Measurements from ENCODE around the gene RAD51B.

RAD51B gene

DNA sequence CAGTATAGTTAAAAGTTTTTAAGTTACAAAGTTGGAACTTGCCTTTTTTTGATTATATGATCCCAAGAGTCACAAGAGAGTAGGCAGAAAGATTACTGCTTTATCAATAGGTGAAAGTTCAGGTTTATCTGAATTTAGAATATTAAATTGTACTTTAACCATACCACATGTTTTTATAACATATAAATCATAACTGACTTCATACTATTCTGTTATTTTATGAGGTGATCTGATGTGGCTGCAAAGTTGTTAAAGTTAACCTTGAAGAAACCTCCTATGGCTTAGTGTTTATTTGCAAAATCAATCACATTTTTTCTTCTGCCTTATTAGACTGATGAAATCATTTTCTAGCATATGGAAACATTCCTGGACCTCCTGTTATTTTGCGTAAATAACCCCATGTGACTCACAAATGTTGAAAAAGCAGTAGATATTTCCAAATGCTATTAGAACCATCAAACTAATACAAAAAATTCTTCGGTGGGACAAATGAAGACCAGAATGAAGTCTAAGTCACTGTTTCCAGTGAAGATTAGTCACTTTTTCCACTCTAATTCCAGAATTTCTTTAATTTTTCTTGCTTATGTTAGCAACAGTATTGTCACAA lies 132.1 kb downstream of the RAD51B start:
- TF ChIP-seq, protein P1, sequence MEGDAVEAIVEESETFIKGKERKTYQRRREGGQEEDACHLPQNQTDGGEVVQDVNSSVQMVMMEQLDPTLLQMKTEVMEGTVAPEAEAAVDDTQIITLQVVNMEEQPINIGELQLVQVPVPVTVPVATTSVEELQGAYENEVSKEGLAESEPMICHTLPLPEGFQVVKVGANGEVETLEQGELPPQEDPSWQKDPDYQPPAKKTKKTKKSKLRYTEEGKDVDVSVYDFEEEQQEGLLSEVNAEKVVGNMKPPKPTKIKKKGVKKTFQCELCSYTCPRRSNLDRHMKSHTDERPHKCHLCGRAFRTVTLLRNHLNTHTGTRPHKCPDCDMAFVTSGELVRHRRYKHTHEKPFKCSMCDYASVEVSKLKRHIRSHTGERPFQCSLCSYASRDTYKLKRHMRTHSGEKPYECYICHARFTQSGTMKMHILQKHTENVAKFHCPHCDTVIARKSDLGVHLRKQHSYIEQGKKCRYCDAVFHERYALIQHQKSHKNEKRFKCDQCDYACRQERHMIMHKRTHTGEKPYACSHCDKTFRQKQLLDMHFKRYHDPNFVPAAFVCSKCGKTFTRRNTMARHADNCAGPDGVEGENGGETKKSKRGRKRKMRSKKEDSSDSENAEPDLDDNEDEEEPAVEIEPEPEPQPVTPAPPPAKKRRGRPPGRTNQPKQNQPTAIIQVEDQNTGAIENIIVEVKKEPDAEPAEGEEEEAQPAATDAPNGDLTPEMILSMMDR (IDR thresholded peaks at IDR 0.05; ENCODE audit: low read depth, low read length): no peak
- H3K9me3 ChIP-seq: no peaks in the 10 kb centered on the region
- no peaks in the 10 kb centered on the region for H3K36me3 ChIP-seq
- no peak overlapping the region for H3K4me3 ChIP-seq (ENCODE audit: low read depth, low read length)
- no peak for DNase-seq
- no peaks in the 10 kb centered on the region for H3K4me1 ChIP-seq
- H3K27me3 ChIP-seq: no peaks in the 10 kb centered on the region; the same call in 1 of the 2 replicates

DNA sequence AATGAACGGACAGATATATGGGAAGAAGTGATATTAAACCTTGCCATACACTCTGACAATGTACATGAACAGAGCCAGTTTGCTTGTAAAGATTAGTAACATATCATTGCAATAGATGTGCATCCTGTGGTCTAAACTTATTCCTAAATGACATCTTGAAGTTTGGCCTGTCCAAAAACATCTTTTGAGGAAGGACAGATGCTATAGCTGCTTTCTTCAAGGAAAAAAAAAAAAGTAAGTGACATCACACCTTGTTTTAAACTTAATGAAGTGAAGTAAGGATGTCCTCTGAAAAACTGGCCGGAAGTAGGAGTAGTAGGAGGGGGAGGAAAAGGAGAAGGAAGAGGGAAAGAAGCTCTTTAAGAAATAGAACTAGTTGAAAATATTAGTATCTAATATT lies 132.8 kb downstream of the RAD51B start:
- Histone ChIP-seq H3K27me3 (no peaks in the 10 kb centered on the region), H3K4me3 (ENCODE audit: low read depth, low read length) (no peak overlapping the region), H3K9me3 (no peaks in the 10 kb centered on the region), H3K4me1 (no peaks in the 10 kb centered on the region), H3K36me3 (no peaks in the 10 kb centered on the region)
- DNase-seq: no peak
- TF ChIP-seq, protein P1 (IDR thresholded peaks at IDR 0.05; ENCODE audit: low read depth, low read length): no peak

- TF ChIP-seq, protein P1 (IDR thresholded peaks at IDR 0.05; ENCODE audit: low read depth, low read length): no peak
These were observed 133.2 kb downstream of the RAD51B start for GRCh38 chr14:67952786-67953185.

GRCh38 chr14:67955261-67955660 lies 135.7 kb downstream of the RAD51B start:
- Histone ChIP-seq H3K36me3 (no peaks in the 10 kb centered on the region), H3K4me3 (ENCODE audit: low read depth, low read length) (no peak overlapping the region), H3K27me3 (no peaks in the 10 kb centered on the region), H3K4me1 (no peaks in the 10 kb centered on the region), H3K9me3 (no peaks in the 10 kb centered on the region)
- TF ChIP-seq, protein P1 (IDR thresholded peaks at IDR 0.05; ENCODE audit: low read depth, low read length): no peak
- no peak for DNase-seq

More at GRCh38 chr14:67952786-67953185, 133.2 kb downstream of the RAD51B start:
- Histone ChIP-seq H3K4me3 (ENCODE audit: low read depth, low read length) (no peak overlapping the region), H3K36me3 (no peaks in the 10 kb centered on the region), H3K4me1 (no peaks in the 10 kb centered on the region), H3K9me3 (no peaks in the 10 kb centered on the region), H3K27me3 (no peaks in the 10 kb centered on the region)
- DNase-seq: no peak

- no peaks in the 10 kb centered on the region for H3K9me3 ChIP-seq
- H3K4me3 ChIP-seq (ENCODE audit: low read depth, low read length): no peak overlapping the region
- no peaks in the 10 kb centered on the region for H3K27me3 ChIP-seq
- TF ChIP-seq, protein P1 (IDR thresholded peaks at IDR 0.05; ENCODE audit: low read depth, low read length): no peak
- H3K36me3 ChIP-seq: no peaks in the 10 kb centered on the region
- no peaks in the 10 kb centered on the region for H3K4me1 ChIP-seq
- no peak for DNase-seq
These were observed 138.4 kb downstream of the RAD51B start for GRCh38 chr14:67957946-67958345.

GRCh38 chr14:67961676-67962075 lies 142.1 kb downstream of the RAD51B start:
- no peaks in the 10 kb centered on the region for H3K36me3 ChIP-seq
- no peak for DNase-seq
- TF ChIP-seq, protein P1 (IDR thresholded peaks at IDR 0.05; ENCODE audit: low read depth, low read length): no peak
- H3K27me3 ChIP-seq: no peaks in the 10 kb centered on the region
- H3K4me3 ChIP-seq (ENCODE audit: low read depth, low read length): no peak overlapping the region
- no peaks in the 10 kb centered on the region for H3K9me3 ChIP-seq
- H3K4me1 ChIP-seq: no peaks in the 10 kb centered on the region

Data from BE2C (cell line).